HCT116 (cell line): Measurements from ENCODE around the gene CGB7. TPM values are rescaled to one million over a fixed set of nuclear protein-coding genes. Genes with fewer than 3 reads are reported as not detected.

Source experiments
- ATAC-seq: fragments of 200-7000 bp; cut with Tn5 transposase; 2 replicates; pipeline ENCODE4 v1.9.1; 2020; ENCODE audit warnings: mild to moderate bottlenecking, moderate library complexity
- BruUV-seq: library from RNA; stranded (reverse); fragments of 400-500 nt; replicated peaks from 2 replicates; lab custom pipeline; 2021; lab: Mats Ljungman, UMichigan
- CTCF ChIA-PET: fragments of 300-600 bp; sonication (Branson Sonifier 250); formaldehyde crosslinking; loops from one replicate; lab custom pipeline; 2021; ENCODE audit warnings: antibody characterized with exemption; lab: Charles Lee
- POLR2A ChIA-PET: fragments of 300-600, 350-600 bp; sonication (Branson Sonifier 250); formaldehyde crosslinking; loops from one replicate; lab custom pipeline; 2021; ENCODE audit warnings: antibody characterized with exemption; lab: Charles Lee
- RAD21 ChIA-PET, 2 experiments: fragments of 300-600 bp; sonication (Branson Sonifier 250); formaldehyde crosslinking; loops; one replicate each; lab custom pipeline; 2023; ENCODE audit warnings: low total read pairs in 2 of 2; ENCODE audit not compliant: uncharacterized antibody in 2 of 2, unreplicated experiment in 2 of 2, low non-redundant PET in 1 of 2; lab: Charles Lee
- DNase-seq: peaks from one replicate; pipeline ENCODE4 v3.0.0-alpha.2; 2010; ENCODE audit warnings: low read depth, low spot score
- H2AFZ ChIP-seq: fragments of 200-600 bp; shearing (Covaris generic), sonication (generic); 2 replicates; pipeline ENCODE4 v1.6.1; 2017; ENCODE audit warnings: low read depth, mixed run types, mixed read lengths, antibody characterized with exemption, low read length; ENCODE audit not compliant: poor library complexity, severe bottlenecking
- H3K27ac ChIP-seq: 2 replicates; pipeline ENCODE4 v1.5.1; 2012; ENCODE audit warnings: low read depth, low read length
- H3K27me3 ChIP-seq: fragments of 200-600 bp; sonication (generic); 2 replicates; pipeline ENCODE4 v1.6.1; 2016; ENCODE audit warnings: mixed run types, low read length, mixed read lengths; ENCODE audit not compliant: insufficient read depth
- H3K36me3 ChIP-seq, 2 experiments: fragments of 200-500 bp in 1 of 2; fragments of 200-600 bp in 1 of 2; sonication (Bioruptor generic) in 1 of 2; sonication (generic) in 1 of 2; 2 replicates each; pipeline versions ENCODE4 v1.5.1 to v1.6.1; 2014 to 2016; ENCODE audit warnings: low read length in 2 of 2, inconsistent platforms in 1 of 2, mixed read lengths in 1 of 2, mixed run types in 1 of 2; ENCODE audit not compliant: insufficient read depth in 2 of 2, control insufficient read depth in 1 of 2
- H3K4me1 ChIP-seq, 2 experiments: fragments of 200-600 bp in 1 of 2; sonication (generic) in 1 of 2; 2 replicates each; pipeline versions ENCODE4 v1.5.1 to v1.6.1; 2012 to 2017; ENCODE audit warnings: low read length in 2 of 2, inconsistent platforms in 1 of 2, mild to moderate bottlenecking in 1 of 2, mixed read lengths in 1 of 2, mixed run types in 1 of 2, moderate library complexity in 1 of 2; ENCODE audit not compliant: insufficient read depth in 2 of 2, control insufficient read depth in 1 of 2
- H3K4me2 ChIP-seq: fragments of 200-600 bp; sonication (generic); 2 replicates; pipeline ENCODE4 v1.6.1; 2017; ENCODE audit warnings: mixed run types, low read length, mixed read lengths
- H3K4me3 ChIP-seq, 2 experiments: fragments of 200-600 bp in 1 of 2; sonication (generic) in 1 of 2; replicated peaks in 1 of 2; 2 replicates each; pipeline ENCODE4 v1.5.1; 2011 to 2016; ENCODE audit warnings: low read length in 2 of 2, control low read depth in 1 of 2, low read depth in 1 of 2, mild to moderate bottlenecking in 1 of 2, mixed read lengths in 1 of 2, mixed run types in 1 of 2
- H3K79me2 ChIP-seq: fragments of 200-600 bp; sonication (generic); 2 replicates; pipeline ENCODE4 v1.6.1; 2017; ENCODE audit warnings: mild to moderate bottlenecking, mixed run types, low read length, moderate library complexity, mixed read lengths; ENCODE audit not compliant: insufficient read depth
- H3K9ac ChIP-seq: fragments of 200-600 bp; sonication (generic); 2 replicates; pipeline ENCODE4 v1.6.1; 2016; ENCODE audit warnings: low read length, mixed read lengths
- H3K9me2 ChIP-seq: fragments of 200-600 bp; sonication (generic), shearing (Covaris generic); 2 replicates; pipeline ENCODE4 v1.6.1; 2017; ENCODE audit warnings: mixed run types, mild to moderate bottlenecking, moderate library complexity; ENCODE audit not compliant: insufficient read depth
- H3K9me3 ChIP-seq, 2 experiments: fragments of 200-500 bp in 1 of 2; fragments of 200-600 bp in 1 of 2; sonication (Bioruptor generic) in 1 of 2; sonication (generic) in 1 of 2; 2 replicates each; pipeline ENCODE4 v1.6.1; 2014 to 2017; ENCODE audit warnings: low read length in 2 of 2, mixed read lengths in 2 of 2, inconsistent platforms in 1 of 2, low read depth in 1 of 2, mild to moderate bottlenecking in 1 of 2, mixed run types in 1 of 2, moderate library complexity in 1 of 2; ENCODE audit not compliant: control insufficient read depth in 1 of 2, insufficient read depth in 1 of 2
- H4K20me1 ChIP-seq: fragments of 200-600 bp; sonication (generic), shearing (Covaris generic); 2 replicates; pipeline ENCODE4 v1.6.1; 2017; ENCODE audit warnings: mixed run types, mild to moderate bottlenecking, moderate library complexity; ENCODE audit not compliant: insufficient read depth
- CBX3 ChIP-seq: IDR thresholded peaks from 2 replicates; pipeline ENCODE4 v1.6.1; 2012; ENCODE audit warnings: low read depth
- EGR1 ChIP-seq: IDR thresholded peaks from 2 replicates; pipeline ENCODE4 v1.6.1; 2012; ENCODE audit warnings: low read depth
- EZH2phosphoT487 ChIP-seq: fragments of 200-600 bp; IDR thresholded peaks from 2 replicates; pipeline ENCODE4 v1.6.1; 2018; ENCODE audit warnings: antibody characterized with exemption, borderline replicate concordance
- FOSL1 ChIP-seq: IDR thresholded peaks from 2 replicates; pipeline ENCODE4 v1.6.1; 2012; ENCODE audit warnings: low read depth
- JUND ChIP-seq: IDR thresholded peaks from 2 replicates; pipeline ENCODE4 v1.6.1; 2012
- RAD21 ChIP-seq: IDR thresholded peaks from 2 replicates; pipeline ENCODE4 v1.6.1; 2012; ENCODE audit warnings: low read depth, mild to moderate bottlenecking
- SIN3A ChIP-seq: IDR thresholded peaks from 2 replicates; pipeline ENCODE4 v1.6.1; 2012; ENCODE audit warnings: low read depth
- SP1 ChIP-seq: IDR thresholded peaks from 2 replicates; pipeline ENCODE4 v1.6.1; 2012; ENCODE audit warnings: low read depth
- YY1 ChIP-seq: IDR thresholded peaks from 2 replicates; pipeline ENCODE4 v1.6.1; 2011; ENCODE audit warnings: low read length, low read depth, moderate library complexity, mild to moderate bottlenecking; ENCODE audit not compliant: insufficient replicate concordance; ENCODE audit errors: extremely low read depth
- ZFX ChIP-seq: fragments of 450-650 bp; IDR thresholded peaks from 2 replicates; pipeline ENCODE4 v1.6.1; 2017
- ZNF274 ChIP-seq: fragments of 200-500 bp; sonication (Bioruptor generic); IDR thresholded peaks from 2 replicates; pipeline ENCODE4 v1.6.1; 2014; ENCODE audit warnings: mild to moderate bottlenecking, low read depth, low read length, inconsistent platforms
- intact Hi-C: fragments of 100-400 bp; cut with micrococcal nuclease; formaldehyde crosslinking; loops from 2 replicates; pipeline ENCODE4 v1.10.0; 2022
- total RNA-seq: library from RNA; stranded (reverse); gene quantifications from one replicate; pipeline ENCODE4 v1.2.1, GENCODE V29; 2021; ENCODE audit not compliant: unreplicated experiment
- TF ChIP-seq, protein P1 (sequence below), 3 experiments: fragments of 200-600 bp in 1 of 3; sonication (generic) in 1 of 3; IDR thresholded peaks in 2 of 3; conservative IDR thresholded peaks in 1 of 3; 2 replicates each; pipeline ENCODE4 v1.5.1; 2012 to 2017; ENCODE audit warnings: low read depth in 2 of 3, low read length in 2 of 3, antibody characterized with exemption in 1 of 3, borderline replicate concordance in 1 of 3, control low read depth in 1 of 3, mild to moderate bottlenecking in 1 of 3, mixed read lengths in 1 of 3, mixed run types in 1 of 3, moderate library complexity in 1 of 3; ENCODE audit not compliant: insufficient read depth in 1 of 3
- TF ChIP-seq, protein P2 (sequence below): IDR thresholded peaks from 2 replicates; pipeline ENCODE4 v1.6.1; 2012; ENCODE audit warnings: low read depth

The CGB7 gene
- total RNA-seq, 1 experiment from 2014 or later = 5.4 TPM

DNA sequence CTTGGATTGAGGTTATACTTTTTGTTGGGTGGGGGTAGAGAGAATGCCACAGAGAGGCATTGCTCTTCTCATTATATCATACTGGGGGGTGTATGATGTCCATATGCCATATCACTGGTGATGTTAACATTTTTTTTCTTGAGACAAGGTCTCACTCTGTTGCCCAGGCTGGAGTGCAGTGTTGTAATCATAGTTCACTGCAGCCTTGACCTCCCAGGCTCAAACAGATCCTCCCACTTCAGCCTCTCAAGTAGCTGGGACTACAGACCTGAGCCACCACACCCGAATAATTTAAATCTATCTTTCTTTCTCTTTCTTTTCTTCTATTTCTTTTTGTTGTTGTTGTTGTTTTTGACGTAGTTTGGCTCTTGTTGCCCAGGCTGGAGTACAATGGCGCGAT, 22.8 kb upstream of the CGB7 start:
- Histone ChIP-seq H4K20me1 (no peaks in the 10 kb centered on the region), H3K4me2 (no peak overlapping the region), H3K36me3 (no peaks in the 10 kb centered on the region), H3K27me3 (no peaks in the 10 kb centered on the region), H3K9me2 (no peaks in the 10 kb centered on the region), H2AFZ (no peak overlapping the region), H3K4me1 (peaks cover 0 to 9% of the 10 kb centered on the region in 2 experiments; a peak in 2 of 4 replicates), H3K9ac (no peak overlapping the region), H3K9me3 (no peaks in the 10 kb centered on the region), H3K79me2 (peaks cover 2% of the 10 kb centered on the region), H3K27ac (no peak overlapping the region), H3K4me3 (no peak overlapping the region)
- DNase-seq (no peak), ATAC-seq (no peak)
- ChIA-PET CTCF (no interaction called here), POLR2A (no interaction called here), RAD21 (no interaction called here)
- intact Hi-C loops = no loop called here
- no TSS peak for BruUV-seq
- TF ChIP-seq, protein P1, sequence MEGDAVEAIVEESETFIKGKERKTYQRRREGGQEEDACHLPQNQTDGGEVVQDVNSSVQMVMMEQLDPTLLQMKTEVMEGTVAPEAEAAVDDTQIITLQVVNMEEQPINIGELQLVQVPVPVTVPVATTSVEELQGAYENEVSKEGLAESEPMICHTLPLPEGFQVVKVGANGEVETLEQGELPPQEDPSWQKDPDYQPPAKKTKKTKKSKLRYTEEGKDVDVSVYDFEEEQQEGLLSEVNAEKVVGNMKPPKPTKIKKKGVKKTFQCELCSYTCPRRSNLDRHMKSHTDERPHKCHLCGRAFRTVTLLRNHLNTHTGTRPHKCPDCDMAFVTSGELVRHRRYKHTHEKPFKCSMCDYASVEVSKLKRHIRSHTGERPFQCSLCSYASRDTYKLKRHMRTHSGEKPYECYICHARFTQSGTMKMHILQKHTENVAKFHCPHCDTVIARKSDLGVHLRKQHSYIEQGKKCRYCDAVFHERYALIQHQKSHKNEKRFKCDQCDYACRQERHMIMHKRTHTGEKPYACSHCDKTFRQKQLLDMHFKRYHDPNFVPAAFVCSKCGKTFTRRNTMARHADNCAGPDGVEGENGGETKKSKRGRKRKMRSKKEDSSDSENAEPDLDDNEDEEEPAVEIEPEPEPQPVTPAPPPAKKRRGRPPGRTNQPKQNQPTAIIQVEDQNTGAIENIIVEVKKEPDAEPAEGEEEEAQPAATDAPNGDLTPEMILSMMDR (IDR thresholded peaks at IDR 0.05 in 2 of 3, conservative IDR thresholded peaks at IDR 0.05 in 1 of 3; ENCODE audit: borderline replicate concordance in 1 of 3, insufficient read depth in 1 of 3, low read depth in 2 of 3, low read length in 2 of 3) = no peak
- TF ChIP-seq YY1 = no peak
- TF ChIP-seq EGR1 = no peak
- no peak for TF ChIP-seq FOSL1
- TF ChIP-seq SIN3A = no peak
- TF ChIP-seq, protein P2, sequence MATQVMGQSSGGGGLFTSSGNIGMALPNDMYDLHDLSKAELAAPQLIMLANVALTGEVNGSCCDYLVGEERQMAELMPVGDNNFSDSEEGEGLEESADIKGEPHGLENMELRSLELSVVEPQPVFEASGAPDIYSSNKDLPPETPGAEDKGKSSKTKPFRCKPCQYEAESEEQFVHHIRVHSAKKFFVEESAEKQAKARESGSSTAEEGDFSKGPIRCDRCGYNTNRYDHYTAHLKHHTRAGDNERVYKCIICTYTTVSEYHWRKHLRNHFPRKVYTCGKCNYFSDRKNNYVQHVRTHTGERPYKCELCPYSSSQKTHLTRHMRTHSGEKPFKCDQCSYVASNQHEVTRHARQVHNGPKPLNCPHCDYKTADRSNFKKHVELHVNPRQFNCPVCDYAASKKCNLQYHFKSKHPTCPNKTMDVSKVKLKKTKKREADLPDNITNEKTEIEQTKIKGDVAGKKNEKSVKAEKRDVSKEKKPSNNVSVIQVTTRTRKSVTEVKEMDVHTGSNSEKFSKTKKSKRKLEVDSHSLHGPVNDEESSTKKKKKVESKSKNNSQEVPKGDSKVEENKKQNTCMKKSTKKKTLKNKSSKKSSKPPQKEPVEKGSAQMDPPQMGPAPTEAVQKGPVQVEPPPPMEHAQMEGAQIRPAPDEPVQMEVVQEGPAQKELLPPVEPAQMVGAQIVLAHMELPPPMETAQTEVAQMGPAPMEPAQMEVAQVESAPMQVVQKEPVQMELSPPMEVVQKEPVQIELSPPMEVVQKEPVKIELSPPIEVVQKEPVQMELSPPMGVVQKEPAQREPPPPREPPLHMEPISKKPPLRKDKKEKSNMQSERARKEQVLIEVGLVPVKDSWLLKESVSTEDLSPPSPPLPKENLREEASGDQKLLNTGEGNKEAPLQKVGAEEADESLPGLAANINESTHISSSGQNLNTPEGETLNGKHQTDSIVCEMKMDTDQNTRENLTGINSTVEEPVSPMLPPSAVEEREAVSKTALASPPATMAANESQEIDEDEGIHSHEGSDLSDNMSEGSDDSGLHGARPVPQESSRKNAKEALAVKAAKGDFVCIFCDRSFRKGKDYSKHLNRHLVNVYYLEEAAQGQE = no peak
- TF ChIP-seq CBX3 = no peak
- no peak for TF ChIP-seq RAD21
- no peak for TF ChIP-seq SP1
- no peak for TF ChIP-seq JUND
- TF ChIP-seq ZFX = no peak
- TF ChIP-seq EZH2phosphoT487 = no peak
- TF ChIP-seq ZNF274 = no peak
